ENCODE results near the gene ZNF385A.

The ZNF385A gene

DNA sequence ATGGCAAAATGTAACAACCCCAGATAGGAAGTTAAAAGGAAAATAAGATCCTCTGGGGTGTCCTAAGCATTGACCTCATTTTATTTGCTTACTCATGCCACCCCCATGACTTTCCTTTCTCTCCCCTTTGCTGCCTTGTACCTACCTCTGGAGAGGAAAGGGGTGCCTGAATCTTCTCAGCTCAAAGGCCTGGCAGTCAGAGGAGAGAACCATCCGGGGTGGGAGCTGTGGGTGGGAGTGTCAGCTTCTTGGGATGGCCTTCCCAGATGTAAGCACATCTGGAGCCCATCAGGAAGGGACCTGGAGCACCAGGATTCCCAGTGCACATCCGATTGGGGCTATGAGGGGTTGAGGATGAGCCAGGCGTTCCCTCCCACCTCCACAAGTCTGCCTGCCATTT, 39.7 kb upstream of the ZNF385A start:
- TF ChIP-seq SIN3A (IDR thresholded peaks at IDR 0.05; ENCODE audit: borderline replicate concordance, insufficient read depth, low read length), result no peak
- TF ChIP-seq, protein P1, sequence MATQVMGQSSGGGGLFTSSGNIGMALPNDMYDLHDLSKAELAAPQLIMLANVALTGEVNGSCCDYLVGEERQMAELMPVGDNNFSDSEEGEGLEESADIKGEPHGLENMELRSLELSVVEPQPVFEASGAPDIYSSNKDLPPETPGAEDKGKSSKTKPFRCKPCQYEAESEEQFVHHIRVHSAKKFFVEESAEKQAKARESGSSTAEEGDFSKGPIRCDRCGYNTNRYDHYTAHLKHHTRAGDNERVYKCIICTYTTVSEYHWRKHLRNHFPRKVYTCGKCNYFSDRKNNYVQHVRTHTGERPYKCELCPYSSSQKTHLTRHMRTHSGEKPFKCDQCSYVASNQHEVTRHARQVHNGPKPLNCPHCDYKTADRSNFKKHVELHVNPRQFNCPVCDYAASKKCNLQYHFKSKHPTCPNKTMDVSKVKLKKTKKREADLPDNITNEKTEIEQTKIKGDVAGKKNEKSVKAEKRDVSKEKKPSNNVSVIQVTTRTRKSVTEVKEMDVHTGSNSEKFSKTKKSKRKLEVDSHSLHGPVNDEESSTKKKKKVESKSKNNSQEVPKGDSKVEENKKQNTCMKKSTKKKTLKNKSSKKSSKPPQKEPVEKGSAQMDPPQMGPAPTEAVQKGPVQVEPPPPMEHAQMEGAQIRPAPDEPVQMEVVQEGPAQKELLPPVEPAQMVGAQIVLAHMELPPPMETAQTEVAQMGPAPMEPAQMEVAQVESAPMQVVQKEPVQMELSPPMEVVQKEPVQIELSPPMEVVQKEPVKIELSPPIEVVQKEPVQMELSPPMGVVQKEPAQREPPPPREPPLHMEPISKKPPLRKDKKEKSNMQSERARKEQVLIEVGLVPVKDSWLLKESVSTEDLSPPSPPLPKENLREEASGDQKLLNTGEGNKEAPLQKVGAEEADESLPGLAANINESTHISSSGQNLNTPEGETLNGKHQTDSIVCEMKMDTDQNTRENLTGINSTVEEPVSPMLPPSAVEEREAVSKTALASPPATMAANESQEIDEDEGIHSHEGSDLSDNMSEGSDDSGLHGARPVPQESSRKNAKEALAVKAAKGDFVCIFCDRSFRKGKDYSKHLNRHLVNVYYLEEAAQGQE (IDR thresholded peaks at IDR 0.05; ENCODE audit: insufficient read depth in 1 of 2, low read depth in 2 of 2, low read length in 2 of 2), result no peak
- no peak for TF ChIP-seq FOXP2 (optimal IDR thresholded peaks at IDR 0.05; ENCODE audit: borderline replicate concordance, extremely low read depth, extremely low read length, insufficient read depth)
- no peak for TF ChIP-seq POLR2AphosphoS5 (IDR thresholded peaks at IDR 0.05; ENCODE audit: low read depth, low read length)
- TF ChIP-seq TAF1 (IDR thresholded peaks at IDR 0.05; ENCODE audit: borderline replicate concordance, insufficient read depth, low read length), result no peak

GRCh38 chr12:54423816-54424150, 39.2 kb upstream of the ZNF385A start:
- TF ChIP-seq POLR2AphosphoS5 (IDR thresholded peaks at IDR 0.05; ENCODE audit: low read depth, low read length), result no peak
- TF ChIP-seq TAF1 (IDR thresholded peaks at IDR 0.05; ENCODE audit: borderline replicate concordance, insufficient read depth, low read length), result no peak
- TF ChIP-seq FOXP2 (optimal IDR thresholded peaks at IDR 0.05; ENCODE audit: borderline replicate concordance, extremely low read depth, extremely low read length, insufficient read depth), result no peak
- TF ChIP-seq SIN3A (IDR thresholded peaks at IDR 0.05; ENCODE audit: borderline replicate concordance, insufficient read depth, low read length), result no peak
- TF ChIP-seq, protein P1 (IDR thresholded peaks at IDR 0.05; ENCODE audit: insufficient read depth in 1 of 2, low read depth in 2 of 2, low read length in 2 of 2), result no peak

GRCh38 chr12:54421879-54422250, 37.3 kb upstream of the ZNF385A start:
- TF ChIP-seq POLR2AphosphoS5 (IDR thresholded peaks at IDR 0.05; ENCODE audit: low read depth, low read length) (no peak), TAF1 (IDR thresholded peaks at IDR 0.05; ENCODE audit: borderline replicate concordance, insufficient read depth, low read length) (no peak), SIN3A (IDR thresholded peaks at IDR 0.05; ENCODE audit: borderline replicate concordance, insufficient read depth, low read length) (no peak), FOXP2 (optimal IDR thresholded peaks at IDR 0.05; ENCODE audit: borderline replicate concordance, extremely low read depth, extremely low read length, insufficient read depth) (no peak)
- TF ChIP-seq, protein P1 (IDR thresholded peaks at IDR 0.05; ENCODE audit: insufficient read depth in 1 of 2, low read depth in 2 of 2, low read length in 2 of 2), result no peak

GRCh38 chr12:54421175-54421878, 36.8 kb upstream of the ZNF385A start:
- TF ChIP-seq, protein P1 (IDR thresholded peaks at IDR 0.05; ENCODE audit: insufficient read depth in 1 of 2, low read depth in 2 of 2, low read length in 2 of 2), result no peak
- TF ChIP-seq TAF1 (IDR thresholded peaks at IDR 0.05; ENCODE audit: borderline replicate concordance, insufficient read depth, low read length), result no peak
- TF ChIP-seq SIN3A (IDR thresholded peaks at IDR 0.05; ENCODE audit: borderline replicate concordance, insufficient read depth, low read length), result no peak
- TF ChIP-seq FOXP2 (optimal IDR thresholded peaks at IDR 0.05; ENCODE audit: borderline replicate concordance, extremely low read depth, extremely low read length, insufficient read depth), result no peak
- no peak for TF ChIP-seq POLR2AphosphoS5 (IDR thresholded peaks at IDR 0.05; ENCODE audit: low read depth, low read length)

Data from PFSK-1 (cell line).